GM12873 (cell line): ENCODE results near the gene OOSP4A.

Source experiments
- CTCF ChIP-seq: IDR thresholded peaks from 2 replicates; pipeline ENCODE4 v1.5.1; 2012; ENCODE audit warnings: low read depth, mild to moderate bottlenecking, moderate library complexity, low read length, control low read depth; ENCODE audit not compliant: insufficient read depth; ENCODE audit errors: missing control alignments

OOSP4A gene

GRCh38 chr11:59960502-59961381 lies 3.1 kb upstream of the OOSP4A start:
- TF ChIP-seq CTCF = no peak

GRCh38 chr11:59962107-59962482 lies 1.7 kb upstream of the OOSP4A start:
- TF ChIP-seq CTCF = no peak

GRCh38 chr11:59965424-59965823 lies 1.6 kb downstream of the OOSP4A start:
- no peak for TF ChIP-seq CTCF

- no peak for TF ChIP-seq CTCF
These were observed 2.4 kb downstream of the OOSP4A start for GRCh38 chr11:59966201-59966600.

GRCh38 chr11:59967677-59968394 lies 4.0 kb downstream of the OOSP4A start:
- TF ChIP-seq CTCF = no peak

GRCh38 chr11:59968395-59968783 lies 4.6 kb downstream of the OOSP4A start:
- TF ChIP-seq CTCF = no peak

- no peak for TF ChIP-seq CTCF
These were observed 9.3 kb downstream of the OOSP4A start for GRCh38 chr11:59973097-59973496.
